ENCODE data around the gene KMT2D. TPM values are rescaled to one million over a fixed set of nuclear protein-coding genes. Genes with fewer than 3 reads are reported as not detected.

KMT2D gene
- total and polyA plus RNA-seq, 10 of the 15 experiments (the other 5 are each of a cell fraction or from before 2014, with no cell fraction given): 0.51 to 71.5 (median 10.4) TPM

DNA sequence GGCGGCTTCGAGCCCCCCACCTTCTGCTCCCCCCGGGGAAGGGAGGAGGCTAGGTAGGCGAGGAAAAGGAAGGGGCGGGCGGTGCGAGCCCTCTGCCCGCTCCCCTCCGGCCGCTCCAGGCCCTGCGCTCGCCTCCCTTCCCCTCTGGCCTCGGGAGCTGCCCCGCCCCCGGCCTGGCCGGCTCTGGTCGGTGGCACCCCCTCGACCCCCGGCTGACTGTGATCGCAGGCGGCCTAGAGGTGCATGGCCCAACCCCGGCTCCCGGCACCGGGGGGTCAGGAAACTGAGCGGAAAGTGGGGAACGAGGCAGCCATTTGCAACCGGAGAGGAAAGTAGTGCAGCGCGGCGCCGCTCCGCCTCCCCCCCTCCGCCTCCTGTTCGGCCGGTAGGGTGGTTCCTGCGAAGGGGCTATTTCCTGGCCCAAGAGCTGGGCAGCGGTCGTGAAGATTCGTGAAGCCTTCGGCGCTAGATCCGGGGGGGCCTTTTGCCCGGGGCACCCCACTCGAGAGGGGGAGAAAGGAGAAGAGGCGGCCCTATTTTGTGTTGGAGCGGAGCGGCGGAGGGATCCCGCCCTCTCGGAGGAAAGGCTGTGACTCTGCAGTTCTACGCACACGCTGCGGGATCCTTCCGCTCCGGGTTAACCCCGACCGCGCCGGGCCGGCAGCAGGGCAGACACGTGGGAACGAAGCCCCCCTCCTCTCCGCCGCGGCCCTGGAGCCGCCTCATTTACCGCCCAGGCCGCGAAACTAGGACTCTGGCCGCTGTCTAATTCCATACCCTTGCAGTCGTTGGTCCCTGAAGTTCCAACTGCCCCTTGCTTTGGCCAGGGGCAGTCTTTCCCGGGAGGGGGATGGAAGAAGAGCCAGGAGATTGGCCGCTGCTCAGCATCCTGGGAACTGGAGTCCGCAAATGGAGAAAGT, at the start of gene KMT2D (continued):
- TF ChIP-seq, protein P1, sequence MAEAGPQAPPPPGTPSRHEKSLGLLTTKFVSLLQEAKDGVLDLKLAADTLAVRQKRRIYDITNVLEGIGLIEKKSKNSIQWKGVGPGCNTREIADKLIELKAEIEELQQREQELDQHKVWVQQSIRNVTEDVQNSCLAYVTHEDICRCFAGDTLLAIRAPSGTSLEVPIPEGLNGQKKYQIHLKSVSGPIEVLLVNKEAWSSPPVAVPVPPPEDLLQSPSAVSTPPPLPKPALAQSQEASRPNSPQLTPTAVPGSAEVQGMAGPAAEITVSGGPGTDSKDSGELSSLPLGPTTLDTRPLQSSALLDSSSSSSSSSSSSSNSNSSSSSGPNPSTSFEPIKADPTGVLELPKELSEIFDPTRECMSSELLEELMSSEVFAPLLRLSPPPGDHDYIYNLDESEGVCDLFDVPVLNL (IDR thresholded peaks at IDR 0.05; ENCODE audit: low read depth, low read length): 0 out of 2 replicates have a peak, but pooled peaks have one; percentile 7
- TF ChIP-seq CEBPB (IDR thresholded peaks at IDR 0.05; ENCODE audit: borderline replicate concordance in 1 of 2, low read depth in 2 of 2, low read length in 2 of 2) (0 out of 4 replicates have a peak, but pooled peaks of 1 of the 2 experiments have one; percentile 6), TCF7 (IDR thresholded peaks at IDR 0.05; ENCODE audit: borderline replicate concordance) (peak; percentile 78), NBN (IDR thresholded peaks at IDR 0.05) (peak; percentile 99), NR2C2 (IDR thresholded peaks at IDR 0.05; ENCODE audit: borderline replicate concordance, control insufficient read depth, insufficient read length, low read depth) (no peak), NRF1 (conservative IDR thresholded peaks at IDR 0.05; ENCODE audit: low read depth, low read length) (no peak), NFYB (IDR thresholded peaks at IDR 0.05; ENCODE audit: insufficient read depth, low read depth, low read length) (no peak), ASH2L (IDR thresholded peaks at IDR 0.05; ENCODE audit: borderline replicate concordance, low read depth) (no peak), MYC (IDR thresholded peaks at IDR 0.05; ENCODE audit: insufficient read depth, insufficient read length, insufficient replicate concordance, low read length, severe bottlenecking) (peak; percentile 98), GABPA (IDR thresholded peaks at IDR 0.05; ENCODE audit: low read depth) (peak; percentile 55; the same call in 1 of the 2 replicates), KDM1A (IDR thresholded peaks at IDR 0.05; ENCODE audit: borderline replicate concordance) (no peak), EZH2 (IDR thresholded peaks at IDR 0.05; ENCODE audit: borderline replicate concordance, control insufficient read depth, low read depth, low read length) (no peak)
- TF ChIP-seq, protein P2, sequence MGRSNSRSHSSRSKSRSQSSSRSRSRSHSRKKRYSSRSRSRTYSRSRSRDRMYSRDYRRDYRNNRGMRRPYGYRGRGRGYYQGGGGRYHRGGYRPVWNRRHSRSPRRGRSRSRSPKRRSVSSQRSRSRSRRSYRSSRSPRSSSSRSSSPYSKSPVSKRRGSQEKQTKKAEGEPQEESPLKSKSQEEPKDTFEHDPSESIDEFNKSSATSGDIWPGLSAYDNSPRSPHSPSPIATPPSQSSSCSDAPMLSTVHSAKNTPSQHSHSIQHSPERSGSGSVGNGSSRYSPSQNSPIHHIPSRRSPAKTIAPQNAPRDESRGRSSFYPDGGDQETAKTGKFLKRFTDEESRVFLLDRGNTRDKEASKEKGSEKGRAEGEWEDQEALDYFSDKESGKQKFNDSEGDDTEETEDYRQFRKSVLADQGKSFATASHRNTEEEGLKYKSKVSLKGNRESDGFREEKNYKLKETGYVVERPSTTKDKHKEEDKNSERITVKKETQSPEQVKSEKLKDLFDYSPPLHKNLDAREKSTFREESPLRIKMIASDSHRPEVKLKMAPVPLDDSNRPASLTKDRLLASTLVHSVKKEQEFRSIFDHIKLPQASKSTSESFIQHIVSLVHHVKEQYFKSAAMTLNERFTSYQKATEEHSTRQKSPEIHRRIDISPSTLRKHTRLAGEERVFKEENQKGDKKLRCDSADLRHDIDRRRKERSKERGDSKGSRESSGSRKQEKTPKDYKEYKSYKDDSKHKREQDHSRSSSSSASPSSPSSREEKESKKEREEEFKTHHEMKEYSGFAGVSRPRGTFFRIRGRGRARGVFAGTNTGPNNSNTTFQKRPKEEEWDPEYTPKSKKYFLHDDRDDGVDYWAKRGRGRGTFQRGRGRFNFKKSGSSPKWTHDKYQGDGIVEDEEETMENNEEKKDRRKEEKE (IDR thresholded peaks at IDR 0.05): no peak
- TF ChIP-seq, protein P3, sequence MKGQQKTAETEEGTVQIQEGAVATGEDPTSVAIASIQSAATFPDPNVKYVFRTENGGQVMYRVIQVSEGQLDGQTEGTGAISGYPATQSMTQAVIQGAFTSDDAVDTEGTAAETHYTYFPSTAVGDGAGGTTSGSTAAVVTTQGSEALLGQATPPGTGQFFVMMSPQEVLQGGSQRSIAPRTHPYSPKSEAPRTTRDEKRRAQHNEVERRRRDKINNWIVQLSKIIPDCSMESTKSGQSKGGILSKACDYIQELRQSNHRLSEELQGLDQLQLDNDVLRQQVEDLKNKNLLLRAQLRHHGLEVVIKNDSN (IDR thresholded peaks at IDR 0.05; ENCODE audit: borderline replicate concordance, extremely low read length, insufficient read depth, low read depth, low read length): peak; percentile 74
- TF ChIP-seq, protein P4, sequence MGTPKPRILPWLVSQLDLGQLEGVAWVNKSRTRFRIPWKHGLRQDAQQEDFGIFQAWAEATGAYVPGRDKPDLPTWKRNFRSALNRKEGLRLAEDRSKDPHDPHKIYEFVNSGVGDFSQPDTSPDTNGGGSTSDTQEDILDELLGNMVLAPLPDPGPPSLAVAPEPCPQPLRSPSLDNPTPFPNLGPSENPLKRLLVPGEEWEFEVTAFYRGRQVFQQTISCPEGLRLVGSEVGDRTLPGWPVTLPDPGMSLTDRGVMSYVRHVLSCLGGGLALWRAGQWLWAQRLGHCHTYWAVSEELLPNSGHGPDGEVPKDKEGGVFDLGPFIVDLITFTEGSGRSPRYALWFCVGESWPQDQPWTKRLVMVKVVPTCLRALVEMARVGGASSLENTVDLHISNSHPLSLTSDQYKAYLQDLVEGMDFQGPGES (IDR thresholded peaks at IDR 0.05): no peak
- TF ChIP-seq, protein P5, sequence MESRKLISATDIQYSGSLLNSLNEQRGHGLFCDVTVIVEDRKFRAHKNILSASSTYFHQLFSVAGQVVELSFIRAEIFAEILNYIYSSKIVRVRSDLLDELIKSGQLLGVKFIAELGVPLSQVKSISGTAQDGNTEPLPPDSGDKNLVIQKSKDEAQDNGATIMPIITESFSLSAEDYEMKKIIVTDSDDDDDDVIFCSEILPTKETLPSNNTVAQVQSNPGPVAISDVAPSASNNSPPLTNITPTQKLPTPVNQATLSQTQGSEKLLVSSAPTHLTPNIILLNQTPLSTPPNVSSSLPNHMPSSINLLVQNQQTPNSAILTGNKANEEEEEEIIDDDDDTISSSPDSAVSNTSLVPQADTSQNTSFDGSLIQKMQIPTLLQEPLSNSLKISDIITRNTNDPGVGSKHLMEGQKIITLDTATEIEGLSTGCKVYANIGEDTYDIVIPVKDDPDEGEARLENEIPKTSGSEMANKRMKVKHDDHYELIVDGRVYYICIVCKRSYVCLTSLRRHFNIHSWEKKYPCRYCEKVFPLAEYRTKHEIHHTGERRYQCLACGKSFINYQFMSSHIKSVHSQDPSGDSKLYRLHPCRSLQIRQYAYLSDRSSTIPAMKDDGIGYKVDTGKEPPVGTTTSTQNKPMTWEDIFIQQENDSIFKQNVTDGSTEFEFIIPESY (IDR thresholded peaks at IDR 0.05): no peak
- TF ChIP-seq, protein P6, sequence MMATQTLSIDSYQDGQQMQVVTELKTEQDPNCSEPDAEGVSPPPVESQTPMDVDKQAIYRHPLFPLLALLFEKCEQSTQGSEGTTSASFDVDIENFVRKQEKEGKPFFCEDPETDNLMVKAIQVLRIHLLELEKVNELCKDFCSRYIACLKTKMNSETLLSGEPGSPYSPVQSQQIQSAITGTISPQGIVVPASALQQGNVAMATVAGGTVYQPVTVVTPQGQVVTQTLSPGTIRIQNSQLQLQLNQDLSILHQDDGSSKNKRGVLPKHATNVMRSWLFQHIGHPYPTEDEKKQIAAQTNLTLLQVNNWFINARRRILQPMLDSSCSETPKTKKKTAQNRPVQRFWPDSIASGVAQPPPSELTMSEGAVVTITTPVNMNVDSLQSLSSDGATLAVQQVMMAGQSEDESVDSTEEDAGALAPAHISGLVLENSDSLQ (IDR thresholded peaks at IDR 0.05): 0 out of 2 replicates have a peak, but pooled peaks have one; percentile 9

Measured in GM12878 (cell line).